OCI-LY1 (cell line): ENCODE measurements around the gene SGK2.

Source experiments
- H2AFZ ChIP-seq: fragments of 200-600 bp; sonication (generic), shearing (Covaris generic); 2 replicates; pipeline ENCODE4 v1.6.0; 2014; ENCODE audit warnings: antibody characterized with exemption, mild to moderate bottlenecking, low read length
- H3F3A ChIP-seq: fragments of 200-600 bp; sonication (generic), shearing (Covaris generic); 2 replicates; pipeline ENCODE4 v1.6.0; 2014; ENCODE audit warnings: mild to moderate bottlenecking, antibody characterized with exemption, low read length, moderate library complexity; ENCODE audit not compliant: insufficient read depth
- H3K27ac ChIP-seq: fragments of 200-600 bp; sonication (generic); 2 replicates; pipeline ENCODE4 v1.5.1; 2014; ENCODE audit warnings: low read length, mixed run types, mild to moderate bottlenecking, low read depth; ENCODE audit not compliant: poor library complexity, severe bottlenecking
- H3K27me3 ChIP-seq: fragments of 200-600 bp; sonication (generic); 2 replicates; pipeline ENCODE4 v1.6.0; 2014; ENCODE audit warnings: antibody characterized with exemption, mild to moderate bottlenecking, low read length, moderate library complexity; ENCODE audit not compliant: insufficient read depth
- H3K36me3 ChIP-seq: fragments of 200-600 bp; sonication (generic); 2 replicates; pipeline ENCODE4 v1.6.1; 2014; ENCODE audit warnings: mild to moderate bottlenecking, antibody characterized with exemption, low read length, moderate library complexity, mixed read lengths; ENCODE audit not compliant: insufficient read depth
- H3K4me1 ChIP-seq: fragments of 200-600 bp; sonication (generic); 2 replicates; pipeline ENCODE4 v1.5.1; 2014; ENCODE audit warnings: mild to moderate bottlenecking, low read length, moderate library complexity; ENCODE audit not compliant: insufficient read depth, severe bottlenecking
- H3K4me2 ChIP-seq: fragments of 200-600 bp; sonication (generic), shearing (Covaris generic); 2 replicates; pipeline ENCODE4 v1.6.1; 2014; ENCODE audit warnings: low read length
- H3K4me3 ChIP-seq: fragments of 200-600 bp; sonication (generic); 2 replicates; pipeline ENCODE4 v1.5.1; 2014; ENCODE audit warnings: low read length, low read depth, mild to moderate bottlenecking, mixed read lengths; ENCODE audit not compliant: poor library complexity, severe bottlenecking
- H3K79me2 ChIP-seq: fragments of 200-600 bp; shearing (Covaris generic); 2 replicates; pipeline ENCODE4 v1.6.1; 2016; ENCODE audit warnings: mixed run types, low read length, mixed read lengths; ENCODE audit not compliant: insufficient read depth
- H3K9ac ChIP-seq: fragments of 200-600 bp; sonication (generic), shearing (Covaris generic); 2 replicates; pipeline ENCODE4 v1.6.1; 2014; ENCODE audit warnings: mild to moderate bottlenecking, low read length, mixed read lengths
- H3K9me2 ChIP-seq: fragments of 200-600 bp; sonication (generic), shearing (Covaris generic); 2 replicates; pipeline ENCODE4 v1.6.1; 2014; ENCODE audit warnings: low read depth, mild to moderate bottlenecking, low read length, mixed read lengths
- H3K9me3 ChIP-seq: fragments of 200-600 bp; shearing (Covaris generic); 2 replicates; pipeline ENCODE4 v1.6.1; 2014; ENCODE audit warnings: low read length, mixed read lengths
- H4K20me1 ChIP-seq: fragments of 200-600 bp; sonication (generic), shearing (Covaris generic); 2 replicates; pipeline ENCODE4 v1.6.0; 2016; ENCODE audit warnings: mild to moderate bottlenecking, low read length; ENCODE audit not compliant: insufficient read depth
- CTCF ChIP-seq: fragments of 200-600 bp; sonication (generic), shearing (Covaris generic); IDR thresholded peaks from 2 replicates; pipeline ENCODE4 v1.5.1; 2017; ENCODE audit warnings: mild to moderate bottlenecking, antibody characterized with exemption, low read length, moderate library complexity, mixed read lengths
- EZH2 ChIP-seq: fragments of 200-600 bp; sonication (generic), shearing (Covaris generic); IDR thresholded peaks from 2 replicates; pipeline ENCODE4 v1.8.0; 2017; ENCODE audit warnings: borderline replicate concordance, mixed run types, mild to moderate bottlenecking, antibody characterized with exemption, low read length, moderate library complexity, mixed read lengths

Gene SGK2

GRCh38 chr20:43513931-43514647 lies 44.7 kb upstream of the SGK2 start:
- Histone ChIP-seq H3K4me3 (peak overlapping the region; percentile 78), H3K36me3 (peaks cover 11% of the 10 kb centered on the region; the same call in 1 of the 2 replicates), H3F3A (no peaks in the 10 kb centered on the region), H3K9ac (peak overlapping the region; percentile 73), H3K9me3 (no peaks in the 10 kb centered on the region), H4K20me1 (no peaks in the 10 kb centered on the region), H3K27me3 (no peaks in the 10 kb centered on the region), H2AFZ (no peak overlapping the region), H3K27ac (peak overlapping the region; percentile 35), H3K79me2 (no peaks in the 10 kb centered on the region), H3K9me2 (no peaks in the 10 kb centered on the region), H3K4me2 (peak overlapping the region; percentile 67), H3K4me1 (peaks cover 18% of the 10 kb centered on the region)
- TF ChIP-seq CTCF (peak; percentile 42; the same call in 1 of the 2 replicates), EZH2 (no peak)

GRCh38 chr20:43514648-43514999 lies 44.2 kb upstream of the SGK2 start:
- peak overlapping the region; percentile 35 for H3K27ac ChIP-seq
- TF ChIP-seq EZH2: no peak
- TF ChIP-seq CTCF: no peak
- H3K9ac ChIP-seq: peak overlapping the region; percentile 73
- H3K4me2 ChIP-seq: peak overlapping the region; percentile 67
- no peaks in the 10 kb centered on the region for H4K20me1 ChIP-seq
- H3K36me3 ChIP-seq: peaks cover 13% of the 10 kb centered on the region; the same call in 1 of the 2 replicates
- no peaks in the 10 kb centered on the region for H3K27me3 ChIP-seq
- no peaks in the 10 kb centered on the region for H3K9me3 ChIP-seq
- peak overlapping the region; percentile 78 for H3K4me3 ChIP-seq
- H3K9me2 ChIP-seq: no peaks in the 10 kb centered on the region
- H2AFZ ChIP-seq: no peak overlapping the region
- H3K79me2 ChIP-seq: no peaks in the 10 kb centered on the region
- peaks cover 18% of the 10 kb centered on the region for H3K4me1 ChIP-seq
- no peaks in the 10 kb centered on the region for H3F3A ChIP-seq

GRCh38 chr20:43515628-43516027 lies 43.2 kb upstream of the SGK2 start:
- H3K4me1 ChIP-seq: peaks cover 18% of the 10 kb centered on the region
- 0 out of 2 replicates have a peak, but pooled peaks cover 4% of the 10 kb centered on the region for H3K9me3 ChIP-seq
- peak overlapping the region; percentile 78 for H3K4me3 ChIP-seq
- no peaks in the 10 kb centered on the region for H3F3A ChIP-seq
- H3K79me2 ChIP-seq: no peaks in the 10 kb centered on the region
- H3K9me2 ChIP-seq: no peaks in the 10 kb centered on the region
- H3K27me3 ChIP-seq: no peaks in the 10 kb centered on the region; the same call in 1 of the 2 replicates
- no peak overlapping the region for H2AFZ ChIP-seq
- no peak overlapping the region for H3K27ac ChIP-seq
- H3K9ac ChIP-seq: peak overlapping the region; percentile 73; the same call in 1 of the 2 replicates
- H3K36me3 ChIP-seq: peaks cover 20% of the 10 kb centered on the region
- H3K4me2 ChIP-seq: peak overlapping the region; percentile 67
- no peak for TF ChIP-seq CTCF
- TF ChIP-seq EZH2: no peak
- no peaks in the 10 kb centered on the region for H4K20me1 ChIP-seq
